ENCODE results near the gene ADAM11.

The ADAM11 gene

DNA sequence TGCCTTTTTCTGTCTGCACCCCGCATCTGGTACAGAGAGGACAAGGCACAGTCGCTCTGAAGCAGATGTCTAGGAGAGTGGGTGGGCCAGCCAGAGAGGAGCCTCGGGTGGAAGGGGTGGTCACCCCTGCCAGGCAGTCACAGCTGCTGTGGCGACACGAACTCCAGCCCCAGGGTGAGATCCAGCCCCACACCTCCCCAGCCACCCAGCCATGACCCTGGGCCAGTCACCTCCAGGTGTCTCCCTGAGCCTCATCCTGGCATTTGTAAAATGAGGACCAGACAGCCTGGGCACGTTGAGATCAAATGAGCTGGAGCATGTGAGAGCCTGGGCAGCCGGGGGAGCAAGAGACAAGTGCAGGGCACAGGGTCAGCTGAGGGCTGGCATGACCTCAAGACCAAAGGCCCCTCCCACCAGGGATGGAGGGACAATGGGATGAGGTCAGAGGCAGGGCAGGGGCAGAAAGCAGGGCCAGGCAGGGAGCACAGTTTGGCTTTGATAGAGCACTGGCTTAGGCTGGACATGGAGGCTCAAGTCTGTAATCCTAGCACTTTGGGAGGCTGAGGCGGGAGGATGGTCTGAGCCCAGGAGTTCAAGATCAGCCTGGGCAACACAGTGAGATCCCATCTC lies 7.7 kb downstream of the ADAM11 start:
- Mint-ChIP-seq H3K27me3 (peaks cover 59% of the 10 kb centered on the region), H3K4me3 (no peak overlapping the region), H3K9me3 (no peaks in the 10 kb centered on the region), H3K27ac (no peak overlapping the region), H3K36me3 (no peaks in the 10 kb centered on the region), H3K4me1 (peaks cover 6% of the 10 kb centered on the region)
- no peak for ATAC-seq

DNA sequence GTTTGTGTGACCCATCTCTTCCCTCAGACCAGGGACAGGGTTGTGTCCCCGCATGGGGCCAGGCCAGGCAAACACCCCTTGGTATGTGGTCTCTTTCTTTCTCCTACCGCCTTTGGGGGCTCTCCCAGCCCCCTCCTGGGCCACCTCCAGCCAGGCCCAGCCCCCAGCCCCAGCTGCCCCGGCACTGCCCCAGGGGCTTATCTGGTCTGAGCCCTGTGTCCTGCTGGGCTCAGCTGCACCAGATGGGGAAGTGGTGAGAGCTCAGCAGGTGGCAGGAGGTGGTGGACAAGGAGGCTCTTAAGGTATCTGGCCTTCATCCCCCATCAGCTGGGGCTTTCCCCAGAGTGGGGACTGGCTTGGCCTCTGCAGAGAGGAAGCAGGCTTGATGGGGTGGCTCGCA lies 8.7 kb downstream of the ADAM11 start:
- H3K4me3 Mint-ChIP-seq: no peak overlapping the region
- H3K36me3 Mint-ChIP-seq: no peaks in the 10 kb centered on the region
- peak; percentile 50 for ATAC-seq
- H3K9me3 Mint-ChIP-seq: no peaks in the 10 kb centered on the region
- H3K27me3 Mint-ChIP-seq: peaks cover 50% of the 10 kb centered on the region
- H3K27ac Mint-ChIP-seq: no peak overlapping the region
- H3K4me1 Mint-ChIP-seq: peaks cover 6% of the 10 kb centered on the region

- H3K36me3 Mint-ChIP-seq: no peaks in the 10 kb centered on the region
- H3K4me1 Mint-ChIP-seq: peaks cover 6% of the 10 kb centered on the region
- no peak for ATAC-seq
- H3K9me3 Mint-ChIP-seq: no peaks in the 10 kb centered on the region
- H3K4me3 Mint-ChIP-seq: no peak overlapping the region
- peaks cover 57% of the 10 kb centered on the region for H3K27me3 Mint-ChIP-seq
- H3K27ac Mint-ChIP-seq: no peak overlapping the region
These were observed 9.8 kb downstream of the ADAM11 start for GRCh38 chr17:44768505-44769142.

DNA sequence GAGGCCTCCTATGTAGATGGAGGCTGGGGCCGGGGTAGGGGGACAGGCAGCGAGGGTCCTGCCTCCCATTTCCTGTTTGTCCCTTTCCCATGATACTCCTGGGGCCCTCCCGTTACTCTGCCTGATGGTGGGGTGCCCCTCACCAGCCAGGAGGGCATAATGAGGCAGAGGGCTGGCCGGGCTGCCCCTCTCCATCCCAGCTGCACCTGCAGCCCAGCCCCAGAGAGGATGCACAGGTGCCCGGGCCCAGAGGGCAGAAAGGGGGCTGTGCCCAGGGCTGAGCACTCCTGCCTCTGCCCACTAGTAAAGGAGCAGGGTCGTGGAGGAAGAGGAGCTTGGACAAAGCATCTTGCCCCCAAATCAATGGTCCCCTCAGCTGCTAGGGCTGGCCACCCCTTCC lies 10.4 kb downstream of the ADAM11 start:
- Mint-ChIP-seq H3K9me3 (no peaks in the 10 kb centered on the region), H3K4me3 (no peak overlapping the region), H3K27ac (no peak overlapping the region), H3K36me3 (no peaks in the 10 kb centered on the region), H3K27me3 (peaks cover 57% of the 10 kb centered on the region), H3K4me1 (peaks cover 6% of the 10 kb centered on the region)
- no peak for ATAC-seq

- no peak overlapping the region for H3K27ac Mint-ChIP-seq
- H3K27me3 Mint-ChIP-seq: peaks cover 55% of the 10 kb centered on the region
- no peaks in the 10 kb centered on the region for H3K9me3 Mint-ChIP-seq
- no peak overlapping the region for H3K4me3 Mint-ChIP-seq
- H3K4me1 Mint-ChIP-seq: peaks cover 7% of the 10 kb centered on the region
- H3K36me3 Mint-ChIP-seq: no peaks in the 10 kb centered on the region
- no peak for ATAC-seq
These were observed 10.9 kb downstream of the ADAM11 start for GRCh38 chr17:44769647-44770084.

- H3K27me3 Mint-ChIP-seq: peaks cover 55% of the 10 kb centered on the region
- H3K27ac Mint-ChIP-seq: no peak overlapping the region
- ATAC-seq: no peak
- no peak overlapping the region for H3K4me3 Mint-ChIP-seq
- H3K36me3 Mint-ChIP-seq: no peaks in the 10 kb centered on the region
- peaks cover 12% of the 10 kb centered on the region for H3K4me1 Mint-ChIP-seq
- H3K9me3 Mint-ChIP-seq: no peaks in the 10 kb centered on the region
These were observed 11.6 kb downstream of the ADAM11 start for GRCh38 chr17:44770166-44770925.

DNA sequence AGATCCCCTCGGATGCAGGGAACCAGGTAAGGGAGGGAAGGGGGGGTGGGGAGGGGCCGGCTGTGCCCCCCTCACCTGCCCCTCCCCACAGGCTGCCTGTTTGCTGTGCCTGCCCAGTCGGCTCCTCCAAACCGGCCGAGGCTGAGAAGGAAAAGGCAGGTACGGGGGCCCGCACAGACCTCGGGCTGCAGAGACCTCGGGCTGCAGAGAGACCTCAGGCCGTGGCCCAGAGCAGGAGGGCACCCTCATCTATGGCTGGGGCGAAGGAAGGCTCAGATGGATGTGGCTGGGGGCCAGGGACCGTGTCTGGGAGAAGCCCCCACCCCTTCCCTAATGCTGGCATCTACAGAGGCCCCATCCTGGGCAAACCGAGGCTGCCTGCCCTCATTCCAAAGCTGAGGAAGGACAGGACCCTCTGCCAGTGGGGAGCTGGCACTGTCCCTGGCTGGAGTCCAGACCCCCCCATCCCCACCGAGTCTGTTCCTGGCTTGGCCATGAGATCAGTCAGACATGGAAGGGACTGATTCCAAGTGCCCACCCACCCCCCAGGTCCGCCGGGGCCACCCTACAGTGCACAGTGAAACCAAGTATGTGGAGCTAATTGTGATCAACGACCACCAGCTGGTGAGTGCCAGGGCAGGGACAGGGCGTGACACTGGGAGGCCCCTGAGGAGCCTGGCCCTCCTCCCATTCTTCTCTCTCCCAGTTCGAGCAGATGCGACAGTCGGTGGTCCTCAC lies 13.7 kb downstream of the ADAM11 start:
- H3K27me3 Mint-ChIP-seq: peaks cover 54% of the 10 kb centered on the region
- H3K9me3 Mint-ChIP-seq: no peaks in the 10 kb centered on the region
- H3K27ac Mint-ChIP-seq: no peak overlapping the region
- peaks cover 19% of the 10 kb centered on the region for H3K4me1 Mint-ChIP-seq
- ATAC-seq: no peak
- no peaks in the 10 kb centered on the region for H3K36me3 Mint-ChIP-seq
- no peak overlapping the region for H3K4me3 Mint-ChIP-seq

DNA sequence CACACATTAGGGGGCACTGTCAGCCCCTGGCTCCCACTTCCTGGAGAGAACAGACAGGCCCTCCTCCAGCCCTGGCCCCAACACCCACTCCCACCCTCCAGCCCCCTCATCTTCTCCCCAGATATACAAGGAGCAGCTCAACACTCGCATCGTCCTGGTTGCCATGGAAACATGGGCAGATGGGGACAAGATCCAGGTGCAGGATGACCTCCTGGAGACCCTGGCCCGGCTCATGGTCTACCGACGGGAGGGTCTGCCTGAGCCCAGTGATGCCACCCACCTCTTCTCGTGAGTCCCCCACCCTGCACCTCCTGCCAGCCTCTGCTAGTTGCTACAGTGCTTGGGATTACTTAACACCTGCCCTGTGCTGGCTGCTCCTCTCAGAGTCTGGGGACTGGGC lies 14.4 kb downstream of the ADAM11 start:
- ATAC-seq: no peak
- Mint-ChIP-seq H3K27ac (no peak overlapping the region), H3K27me3 (peaks cover 54% of the 10 kb centered on the region), H3K4me1 (peaks cover 14% of the 10 kb centered on the region), H3K9me3 (no peaks in the 10 kb centered on the region), H3K36me3 (no peaks in the 10 kb centered on the region), H3K4me3 (no peak overlapping the region)

DNA sequence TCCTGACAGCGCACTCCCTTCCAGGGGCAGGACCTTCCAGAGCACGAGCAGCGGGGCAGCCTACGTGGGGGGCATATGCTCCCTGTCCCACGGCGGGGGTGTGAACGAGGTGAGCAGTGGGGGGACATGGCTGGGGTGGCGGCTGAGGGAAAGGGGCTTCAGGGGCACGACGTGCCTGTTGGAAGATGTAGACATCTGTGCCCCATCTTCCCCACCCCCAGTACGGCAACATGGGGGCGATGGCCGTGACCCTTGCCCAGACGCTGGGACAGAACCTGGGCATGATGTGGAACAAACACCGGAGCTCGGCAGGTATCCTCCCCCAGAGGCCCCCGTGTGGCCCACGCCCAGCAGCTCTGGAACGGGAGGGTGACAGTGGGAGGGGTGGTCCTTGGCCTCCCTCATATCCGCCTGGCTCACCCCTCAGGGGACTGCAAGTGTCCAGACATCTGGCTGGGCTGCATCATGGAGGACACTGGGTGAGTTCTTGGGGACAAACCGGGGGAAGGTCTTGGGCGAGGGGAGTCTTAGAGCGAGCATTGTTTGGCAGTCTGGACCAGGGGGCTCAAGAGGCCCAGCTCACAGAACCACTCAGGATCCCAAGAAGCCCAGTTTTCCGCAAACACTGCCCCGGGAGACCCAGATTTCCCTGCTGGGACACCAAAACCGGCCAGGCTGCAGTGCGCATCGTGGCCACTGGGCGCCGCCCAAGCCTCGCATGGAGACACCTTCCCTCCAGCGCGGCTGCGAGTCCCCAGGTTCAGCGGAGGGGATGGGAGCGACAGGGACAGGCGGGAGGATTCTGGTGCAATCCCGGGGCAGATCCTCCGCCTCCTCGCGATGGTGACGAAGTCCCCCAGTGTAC lies 15.7 kb downstream of the ADAM11 start:
- no peaks in the 10 kb centered on the region for H3K9me3 Mint-ChIP-seq
- H3K4me1 Mint-ChIP-seq: peaks cover 22% of the 10 kb centered on the region
- H3K36me3 Mint-ChIP-seq: no peaks in the 10 kb centered on the region
- peak overlapping the region; percentile 80 for H3K4me3 Mint-ChIP-seq
- ATAC-seq: peak; percentile 63
- peak overlapping the region; percentile 11 for H3K27ac Mint-ChIP-seq
- peaks cover 48% of the 10 kb centered on the region for H3K27me3 Mint-ChIP-seq

- Mint-ChIP-seq H3K36me3 (no peaks in the 10 kb centered on the region), H3K4me3 (peak overlapping the region; percentile 80), H3K27me3 (peaks cover 48% of the 10 kb centered on the region), H3K9me3 (no peaks in the 10 kb centered on the region), H3K4me1 (peaks cover 27% of the 10 kb centered on the region), H3K27ac (peak overlapping the region; percentile 11)
- peak; percentile 95 for ATAC-seq
These were observed 16.5 kb downstream of the ADAM11 start for GRCh38 chr17:44775136-44775837.

DNA sequence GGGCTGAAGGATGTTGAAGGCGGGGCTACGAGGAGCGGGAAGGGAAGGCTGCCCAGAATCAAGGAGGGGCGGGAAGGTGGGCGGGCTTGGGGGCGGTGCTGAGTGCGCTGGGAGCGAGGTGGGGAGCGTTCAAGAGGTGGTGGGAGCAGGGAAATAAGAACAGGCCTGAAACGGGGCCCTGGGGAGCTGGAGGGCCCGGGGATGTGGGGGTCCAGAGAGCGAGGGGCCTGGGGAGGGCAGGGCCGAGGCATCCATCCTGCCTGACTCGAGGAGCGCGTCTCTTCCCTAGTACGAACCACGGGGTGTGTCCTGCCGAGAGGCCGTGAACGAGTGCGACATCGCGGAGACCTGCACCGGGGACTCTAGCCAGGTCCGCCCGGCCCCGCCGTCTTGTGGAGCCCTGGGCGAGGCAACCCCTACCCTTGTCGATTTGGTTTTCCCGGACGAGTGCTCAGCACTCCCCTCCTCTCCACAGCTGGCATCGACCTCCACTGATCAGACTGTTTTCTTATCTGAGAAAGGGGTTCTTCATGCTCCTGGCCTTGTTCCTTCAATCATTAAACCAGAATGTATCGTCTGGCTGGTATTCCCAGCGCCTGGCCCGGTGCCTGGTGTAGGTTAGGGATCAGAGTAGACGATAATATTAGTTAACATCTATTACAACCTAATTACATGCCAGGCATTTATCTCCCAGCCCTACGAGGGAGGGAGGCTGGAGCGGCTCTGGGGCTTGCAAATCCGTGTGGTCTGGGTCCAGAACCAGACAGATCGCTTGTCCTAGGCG lies 17.2 kb downstream of the ADAM11 start:
- ATAC-seq: peak; percentile 17
- peak overlapping the region; percentile 11 for H3K27ac Mint-ChIP-seq
- peaks cover 52% of the 10 kb centered on the region for H3K27me3 Mint-ChIP-seq
- peaks cover 27% of the 10 kb centered on the region for H3K4me1 Mint-ChIP-seq
- H3K4me3 Mint-ChIP-seq: peak overlapping the region; percentile 80
- no peaks in the 10 kb centered on the region for H3K9me3 Mint-ChIP-seq
- H3K36me3 Mint-ChIP-seq: no peaks in the 10 kb centered on the region

- ATAC-seq: no peak
- Mint-ChIP-seq H3K4me1 (peaks cover 27% of the 10 kb centered on the region), H3K27me3 (peaks cover 52% of the 10 kb centered on the region), H3K9me3 (no peaks in the 10 kb centered on the region), H3K27ac (peak overlapping the region; percentile 11), H3K36me3 (no peaks in the 10 kb centered on the region), H3K4me3 (peak overlapping the region; percentile 80)
These were observed 18.0 kb downstream of the ADAM11 start for GRCh38 chr17:44776628-44777393.
